ENCODE measurements around the gene KLHDC7B.
A peak's percentile ranks its signal among the peaks of the same experiment; 100 is the strongest.
"Not testable (repeated sequence)": the region's sequence is repeated elsewhere in the genome, so short reads cannot be mapped to it uniquely, and the experiment has no call there.

Gene KLHDC7B

GRCh38 chr22:50530877-50531545 is 14.7 kb upstream of the KLHDC7B start:
- peak; percentile 75 for DNase-seq

- DNase-seq: peak; percentile 61
These were observed 14.1 kb upstream of the KLHDC7B start for GRCh38 chr22:50531546-50531961.

DNA sequence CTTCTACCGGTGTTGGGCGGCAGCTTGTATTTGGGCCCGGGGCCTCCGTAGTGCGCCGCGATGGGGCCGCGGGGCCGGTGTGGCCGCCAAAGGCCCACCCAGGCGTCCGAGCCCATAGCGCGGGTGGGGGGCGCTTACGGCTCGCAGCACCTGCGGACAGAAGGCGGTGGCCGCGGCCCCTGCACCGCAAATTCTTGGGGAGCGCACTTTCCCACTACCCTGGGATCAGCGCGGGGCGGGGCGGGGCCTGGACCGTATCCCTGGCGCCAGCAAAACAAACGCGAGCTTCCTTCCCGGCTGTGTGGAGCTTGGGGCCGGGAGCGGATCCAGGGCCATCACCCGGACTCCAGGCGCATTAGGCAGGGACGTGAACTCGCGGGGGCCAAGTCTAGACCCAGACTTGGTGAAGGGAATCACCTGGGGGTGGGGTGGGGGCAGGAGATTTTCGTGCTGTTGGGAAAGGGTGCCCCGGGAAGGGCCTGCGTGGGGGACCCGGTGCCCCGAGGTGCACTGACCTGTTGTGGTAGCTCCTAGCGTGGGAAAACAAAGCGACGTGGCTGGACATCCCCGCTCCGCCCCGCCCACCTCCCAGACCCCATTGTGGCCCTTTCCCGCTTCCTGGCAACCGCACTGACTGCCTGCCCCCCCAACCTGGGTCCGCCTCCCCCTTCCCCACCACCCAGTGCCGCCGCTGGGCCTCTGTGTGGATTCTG is 13.6 kb upstream of the KLHDC7B start:
- peak; percentile 59 for DNase-seq

- DNase-seq: no peak
These were observed 12.6 kb upstream of the KLHDC7B start for GRCh38 chr22:50532824-50533796.

DNA sequence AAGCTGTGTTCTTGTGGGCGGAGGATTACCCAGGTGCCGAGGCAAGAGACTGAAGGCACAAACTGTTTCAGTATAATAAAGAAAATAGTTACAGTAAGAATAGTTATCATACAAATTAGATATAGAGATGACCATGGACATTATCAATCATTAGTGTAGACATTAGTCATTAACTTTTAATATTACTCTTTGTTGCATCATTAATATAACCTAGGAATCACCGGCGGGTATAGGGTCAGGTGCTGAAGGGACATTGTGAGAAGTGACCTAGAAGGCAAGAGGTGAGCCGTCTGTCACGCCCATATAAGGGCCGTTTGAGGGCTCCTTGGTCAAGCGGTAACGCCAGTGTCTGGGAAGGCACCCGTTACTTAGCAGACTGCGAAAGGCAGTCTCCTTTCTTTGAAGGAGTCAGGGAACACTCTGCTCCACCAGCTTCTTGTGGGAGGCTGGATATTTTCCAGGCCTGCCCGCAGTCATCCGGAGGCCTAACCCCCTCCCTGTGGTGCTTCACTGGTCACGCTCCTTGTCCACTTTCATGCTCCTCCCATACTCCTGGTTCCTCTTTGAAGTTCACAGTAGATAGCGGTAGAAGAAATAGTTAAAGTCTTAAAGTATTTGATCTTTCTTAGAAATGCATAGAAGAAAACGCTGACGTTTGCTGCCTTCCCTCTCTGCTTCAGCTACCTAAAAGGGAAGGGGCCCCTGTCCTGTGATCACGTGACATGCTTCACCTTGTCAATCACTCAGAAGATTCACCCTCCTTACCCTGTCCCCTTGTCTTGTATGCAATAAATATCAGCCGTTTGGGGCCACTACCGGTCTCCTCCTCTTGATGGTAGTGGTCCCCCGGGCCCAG is 11.6 kb upstream of the KLHDC7B start:
- DNase-seq: not testable (repeated sequence)

DNA sequence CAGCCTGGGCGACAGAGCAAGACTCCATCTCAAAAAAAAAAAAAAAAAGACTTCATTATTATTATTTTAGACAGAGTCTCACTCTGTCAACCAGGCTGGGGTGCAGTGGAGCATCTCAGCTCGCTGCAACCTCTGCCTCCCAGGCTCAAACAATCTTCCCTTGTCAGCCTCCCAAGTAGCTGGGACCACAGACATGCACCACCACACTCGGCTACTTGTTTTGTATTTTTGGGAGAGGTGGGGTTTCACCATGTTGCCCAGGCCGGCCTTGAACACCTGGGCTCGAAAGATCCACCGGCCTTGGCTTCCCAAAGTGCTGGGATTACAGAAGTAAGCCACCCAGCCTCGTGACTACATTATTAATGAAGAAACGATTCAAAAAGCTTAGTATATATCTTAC is 10.6 kb upstream of the KLHDC7B start:
- no peak for DNase-seq

GRCh38 chr22:50536226-50536625 is 9.5 kb upstream of the KLHDC7B start:
- DNase-seq: no peak

GRCh38 chr22:50537765-50538164 is 7.9 kb upstream of the KLHDC7B start:
- DNase-seq: no peak

DNA sequence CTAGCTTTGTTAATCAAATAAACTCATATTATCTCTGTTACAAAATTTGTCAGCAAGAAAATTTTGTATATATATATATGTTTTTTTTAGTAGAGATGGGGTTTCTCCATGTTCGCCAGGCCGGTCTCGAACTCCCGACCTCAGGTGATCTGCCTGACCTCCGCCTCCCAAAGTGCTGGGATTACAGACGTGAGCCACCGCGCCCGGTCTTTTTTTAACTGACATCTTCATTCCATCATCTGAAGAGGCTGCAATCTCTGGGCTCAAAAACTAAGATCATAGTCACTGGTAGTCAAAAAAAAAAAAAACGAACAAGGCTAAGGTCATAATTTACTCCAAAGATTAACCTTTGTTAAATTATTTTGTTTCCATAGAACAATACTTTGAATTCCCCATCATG is 5.3 kb upstream of the KLHDC7B start:
- no peak for DNase-seq

DNA sequence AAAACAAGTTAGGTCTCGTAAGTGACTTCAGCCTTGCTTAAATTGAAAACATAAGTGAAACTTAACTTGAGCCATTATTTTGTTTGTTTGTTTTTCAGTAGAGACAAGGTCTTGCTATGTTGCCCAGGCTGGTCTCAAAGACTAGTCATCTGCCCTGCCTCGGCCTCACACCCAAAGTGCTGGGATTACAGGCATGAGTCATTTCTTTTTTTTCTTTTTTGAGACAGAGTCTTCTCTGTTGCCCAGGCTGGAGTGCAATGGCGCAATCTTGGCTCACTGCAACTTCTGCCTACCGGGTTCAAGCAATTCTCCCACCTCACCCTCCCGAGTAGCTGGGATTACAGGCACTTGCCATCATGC is 4.1 kb upstream of the KLHDC7B start:
- DNase-seq: not testable (repeated sequence)

DNA sequence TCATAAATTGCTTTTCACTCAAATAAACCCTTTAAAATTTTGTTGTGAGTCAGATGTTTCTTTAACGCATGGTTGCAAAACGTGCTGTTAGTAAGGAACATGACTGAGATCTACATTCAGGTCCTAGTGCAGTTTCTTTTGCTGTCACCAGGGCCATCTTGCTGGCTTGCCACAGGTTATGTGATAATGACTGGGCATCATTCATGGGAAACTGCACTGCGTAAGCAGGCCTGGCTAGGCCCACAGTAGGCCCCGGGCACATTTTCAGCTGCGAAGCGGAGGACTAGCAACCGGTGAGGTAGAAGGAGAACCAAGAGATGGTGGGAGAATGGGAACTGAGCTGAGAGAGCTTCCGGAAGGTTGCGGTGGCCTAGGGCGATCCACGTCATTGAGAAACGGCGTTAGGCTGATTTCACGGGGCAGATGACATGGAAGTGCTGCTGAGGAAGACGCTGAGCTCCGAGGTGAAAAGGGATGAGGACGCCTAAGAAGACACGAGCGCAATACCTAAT is 3.2 kb upstream of the KLHDC7B start:
- no peak for DNase-seq

- DNase-seq: peak; percentile 85
These were observed 1.5 kb upstream of the KLHDC7B start for GRCh38 chr22:50544078-50544745.

GRCh38 chr22:50544746-50545253 is 899 bp upstream of the KLHDC7B start:
- peak; percentile 58 for DNase-seq

DNA sequence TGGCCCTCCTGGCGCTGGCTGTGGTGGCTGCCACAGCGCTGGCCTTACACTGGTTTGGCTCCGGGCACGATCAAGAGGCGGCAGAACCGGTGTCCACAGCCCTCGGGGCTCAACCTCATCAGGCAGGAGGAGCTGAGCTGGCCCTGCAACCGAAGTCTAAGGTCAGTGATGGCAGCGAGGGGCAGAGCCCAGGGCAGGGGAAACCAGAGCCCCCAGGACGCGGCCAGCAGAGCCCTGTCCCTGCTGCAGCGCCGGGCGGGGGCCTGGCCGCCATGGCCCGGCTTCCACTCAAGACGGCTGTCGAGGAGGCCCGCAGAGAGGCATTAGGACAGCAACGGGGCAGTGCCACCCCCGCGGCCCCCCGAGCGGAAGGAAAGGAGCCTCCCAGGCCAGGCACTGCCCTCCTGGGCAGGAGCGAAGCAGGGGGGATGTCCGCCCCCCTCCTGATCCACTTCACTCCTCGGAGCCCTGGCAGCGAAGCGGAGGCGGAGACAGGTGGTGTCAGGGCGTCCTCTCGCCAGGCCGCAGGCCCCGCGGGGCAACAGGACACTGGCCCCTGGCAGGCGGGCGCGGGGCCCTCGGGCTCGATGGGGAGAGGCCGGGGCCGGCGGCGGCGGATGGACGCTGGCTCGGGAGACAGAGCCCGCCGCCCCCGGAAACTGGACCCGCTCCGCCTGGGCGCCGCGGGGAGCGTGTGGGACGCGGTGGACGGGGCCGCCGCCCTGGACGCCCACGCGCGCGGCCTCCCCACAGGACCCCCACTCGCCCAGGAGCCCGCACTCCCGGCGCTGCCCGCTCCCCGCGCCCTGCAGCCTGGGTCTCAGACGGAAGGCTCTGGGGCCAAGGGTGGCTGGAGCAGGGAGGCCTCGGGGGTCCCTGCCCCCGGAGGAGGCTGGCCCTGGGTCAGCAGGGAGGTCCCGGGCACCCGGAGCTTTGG is 895 bp downstream of the KLHDC7B start:
- DNase-seq: no peak

- DNase-seq: no peak
These were observed 1.7 kb downstream of the KLHDC7B start for GRCh38 chr22:50547263-50547985.

DNA sequence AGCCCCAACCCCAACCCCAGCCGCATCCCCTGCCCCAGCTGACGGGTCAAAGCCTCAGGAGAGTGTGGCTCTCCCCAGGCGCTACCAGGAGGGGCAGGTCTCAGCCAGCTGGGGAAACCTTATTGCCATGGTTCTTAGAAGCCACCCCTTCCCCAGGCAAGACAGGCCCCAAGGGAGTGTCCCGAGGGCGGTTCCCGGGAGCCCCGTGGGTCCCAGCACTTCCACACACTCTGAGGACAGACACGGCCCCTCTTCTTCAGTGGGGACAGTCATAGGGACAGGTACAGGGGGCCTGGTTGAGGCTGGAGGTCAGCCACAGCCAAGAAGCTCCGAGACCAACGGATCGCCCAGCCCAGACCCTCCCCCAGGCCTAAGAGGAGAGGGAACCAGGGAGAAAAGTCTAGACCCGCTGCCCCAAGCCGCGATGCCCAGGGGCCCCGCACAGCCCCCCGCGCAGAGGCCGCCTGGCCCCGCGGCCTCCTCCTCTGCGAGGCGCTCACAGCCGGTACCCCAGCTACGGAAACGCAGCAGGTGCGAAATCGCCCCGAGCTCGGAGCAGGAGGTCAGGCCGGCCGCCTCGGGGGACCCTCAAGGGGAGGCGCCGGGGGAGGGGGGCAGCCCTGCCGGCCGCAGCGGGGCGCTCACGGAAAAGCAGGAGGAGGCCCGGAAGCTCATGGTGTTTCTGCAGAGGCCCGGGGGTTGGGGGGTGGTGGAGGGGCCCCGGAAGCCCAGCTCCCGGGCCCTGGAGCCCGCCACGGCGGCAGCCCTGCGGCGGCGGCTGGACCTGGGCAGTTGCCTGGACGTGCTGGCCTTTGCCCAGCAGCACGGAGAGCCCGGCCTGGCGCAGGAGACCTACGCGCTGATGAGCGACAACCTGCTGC is 2.6 kb downstream of the KLHDC7B start:
- DNase-seq: no peak

DNA sequence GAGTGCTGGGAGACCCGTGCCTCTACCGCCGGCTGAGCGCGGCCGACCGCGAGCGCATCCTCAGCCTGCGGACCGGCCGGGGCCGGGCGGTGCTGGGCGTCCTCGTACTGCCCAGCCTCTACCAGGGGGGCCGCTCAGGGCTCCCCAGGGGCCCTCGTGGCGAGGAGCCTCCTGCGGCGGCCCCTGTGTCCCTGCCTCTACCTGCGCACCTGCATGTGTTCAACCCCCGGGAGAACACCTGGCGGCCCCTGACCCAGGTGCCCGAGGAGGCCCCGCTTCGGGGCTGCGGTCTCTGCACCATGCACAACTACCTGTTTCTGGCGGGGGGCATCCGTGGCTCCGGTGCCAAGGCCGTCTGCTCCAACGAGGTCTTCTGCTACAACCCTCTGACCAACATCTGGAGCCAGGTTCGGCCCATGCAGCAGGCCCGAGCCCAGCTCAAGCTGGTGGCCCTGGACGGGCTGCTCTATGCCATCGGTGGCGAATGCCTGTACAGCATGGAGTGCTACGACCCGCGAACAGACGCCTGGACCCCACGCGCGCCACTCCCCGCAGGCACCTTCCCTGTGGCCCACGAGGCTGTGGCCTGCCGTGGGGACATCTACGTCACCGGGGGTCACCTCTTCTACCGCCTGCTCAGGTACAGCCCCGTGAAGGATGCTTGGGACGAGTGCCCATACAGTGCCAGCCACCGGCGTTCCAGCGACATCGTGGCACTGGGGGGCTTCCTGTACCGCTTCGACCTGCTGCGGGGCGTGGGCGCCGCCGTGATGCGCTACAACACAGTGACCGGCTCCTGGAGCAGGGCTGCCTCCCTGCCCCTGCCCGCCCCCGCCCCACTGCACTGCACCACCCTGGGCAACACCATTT is 3.5 kb downstream of the KLHDC7B start:
- DNase-seq: no peak

DNA sequence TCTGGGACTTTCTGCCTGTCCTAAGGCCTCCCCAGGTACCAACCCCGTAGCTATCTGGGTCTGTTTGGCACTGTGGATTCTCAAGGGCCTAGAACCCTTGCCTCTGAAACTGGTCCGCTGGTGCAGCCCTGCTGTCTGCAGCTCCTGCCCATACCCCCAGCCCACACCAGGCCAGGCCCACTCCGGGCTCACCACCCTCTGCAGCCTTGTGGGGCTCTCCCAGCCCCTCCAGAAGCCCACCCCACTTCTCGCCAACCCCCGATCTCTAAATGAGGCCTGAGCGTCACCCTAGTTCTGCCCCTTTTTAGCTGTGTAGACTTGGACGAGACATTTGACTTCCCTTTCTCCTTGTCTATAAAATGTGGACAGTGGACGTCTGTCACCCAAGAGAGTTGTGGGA is 4.7 kb downstream of the KLHDC7B start:
- DNase-seq: no peak

Measured in NCI-H69 (cell line).